ENCODE measurements around the gene STK32C. TPM values are rescaled to one million over a fixed set of nuclear protein-coding genes. Genes with fewer than 3 reads are reported as not detected.

Gene STK32C
- total and polyA plus RNA-seq, 10 of the 15 experiments (the other 5 are each of a cell fraction or from before 2014, with no cell fraction given), result 1.5 to 18.1 (median 6.4) TPM

GRCh38 chr10:132292287-132293200 is 15.2 kb downstream of the STK32C start:
- intact Hi-C loops (cut with micrococcal nuclease; ENCODE audit: unreplicated experiment), result no loop called here
- no peak for FAIRE-seq
- POLR2A ChIA-PET, result no interaction called here
- no peak overlapping the region for H2AFZ ChIP-seq (ENCODE audit: control insufficient read depth, low read depth, low read length)
- H3K9ac ChIP-seq (ENCODE audit: control insufficient read depth, insufficient read depth, low read length), result no peak overlapping the region
- H3K27ac ChIP-seq (ENCODE audit: control insufficient read depth, insufficient read depth), result no peak overlapping the region
- no peak overlapping the region for H3K4me3 ChIP-seq
- WGBS (ENCODE audit: insufficient coverage, insufficient replicate concordance, low lambda C conversion rate, missing lambda C conversion rate), result 60% methylated on average over 28 of the region's 30 CpGs
- no peak overlapping the region for H3K4me2 ChIP-seq (ENCODE audit: control insufficient read depth, insufficient read depth)
- no peak for ATAC-seq
- RAD21 ChIA-PET (ENCODE audit: unreplicated experiment), result no interaction called here
- SMC1A ChIA-PET (ENCODE audit: uncharacterized antibody, unreplicated experiment), result no interaction called here
- H3K27me3 ChIP-seq (replicated peaks in 1 of 2; ENCODE audit: control insufficient read depth in 2 of 2, insufficient read depth in 2 of 2, low read length in 1 of 2), result no peaks in the 10 kb centered on the region
- H3K9me3 ChIP-seq (replicated peaks; ENCODE audit: control insufficient read depth, insufficient read depth, low read length), result no peaks in the 10 kb centered on the region
- H3K79me2 ChIP-seq (ENCODE audit: control insufficient read depth, insufficient read depth, low read length), result no peaks in the 10 kb centered on the region
- no peaks in the 10 kb centered on the region for H3K4me1 ChIP-seq (ENCODE audit: control insufficient read depth, insufficient read depth, low read length)
- in situ Hi-C loops (cut with MboI), result no loop called here
- BruUV-seq (replicated peaks), result no TSS peak
- H4K20me1 ChIP-seq (ENCODE audit: control insufficient read depth, insufficient read depth), result no peaks in the 10 kb centered on the region
- TF ChIP-seq ZBED1 (IDR thresholded peaks at IDR 0.05; ENCODE audit: borderline replicate concordance), result no peak
- no peak for TF ChIP-seq MYB (IDR thresholded peaks at IDR 0.05; ENCODE audit: borderline replicate concordance, low read depth, low read length)
- TF ChIP-seq TCF3 (IDR thresholded peaks at IDR 0.05; ENCODE audit: borderline replicate concordance, insufficient read depth, low read depth, low read length), result 0 out of 2 replicates have a peak, but pooled peaks have one; percentile 19
- TF ChIP-seq SRF (IDR thresholded peaks at IDR 0.05; ENCODE audit: low read depth in 2 of 2, low read length in 2 of 2), result no peak
- H3K36me3 ChIP-seq (ENCODE audit: control insufficient read depth in 2 of 2, insufficient read depth in 2 of 2, low read length in 1 of 2), result no peaks in the 10 kb centered on the region
- CTCF ChIA-PET, result no interaction called here
- DNase-seq (ENCODE audit: low read depth, low spot score), result no peak

GRCh38 chr10:132291826-132292225 is 15.9 kb downstream of the STK32C start:
- Histone ChIP-seq H3K27me3 (replicated peaks in 1 of 2; ENCODE audit: control insufficient read depth in 2 of 2, insufficient read depth in 2 of 2, low read length in 1 of 2) (no peaks in the 10 kb centered on the region), H3K36me3 (ENCODE audit: control insufficient read depth in 2 of 2, insufficient read depth in 2 of 2, low read length in 1 of 2) (no peaks in the 10 kb centered on the region), H3K79me2 (ENCODE audit: control insufficient read depth, insufficient read depth, low read length) (no peaks in the 10 kb centered on the region), H3K4me1 (ENCODE audit: control insufficient read depth, insufficient read depth, low read length) (no peaks in the 10 kb centered on the region), H3K9me3 (replicated peaks; ENCODE audit: control insufficient read depth, insufficient read depth, low read length) (no peaks in the 10 kb centered on the region), H3K4me2 (ENCODE audit: control insufficient read depth, insufficient read depth) (no peak overlapping the region), H3K27ac (ENCODE audit: control insufficient read depth, insufficient read depth) (no peak overlapping the region), H3K9ac (ENCODE audit: control insufficient read depth, insufficient read depth, low read length) (no peak overlapping the region), H3K4me3 (no peak overlapping the region), H2AFZ (ENCODE audit: control insufficient read depth, low read depth, low read length) (no peak overlapping the region), H4K20me1 (ENCODE audit: control insufficient read depth, insufficient read depth) (no peaks in the 10 kb centered on the region)
- intact Hi-C loops (cut with micrococcal nuclease; ENCODE audit: unreplicated experiment) (no loop called here), in situ Hi-C loops (cut with MboI) (no loop called here)
- no peak for DNase-seq (ENCODE audit: low read depth, low spot score)
- CTCF ChIA-PET, result no interaction called here
- RAD21 ChIA-PET (ENCODE audit: unreplicated experiment), result no interaction called here
- POLR2A ChIA-PET, result no interaction called here
- no peak for ATAC-seq
- no TSS peak for BruUV-seq (replicated peaks)
- no peak for FAIRE-seq
- 36% methylated on average over 4 of the region's 5 CpGs for WGBS (ENCODE audit: insufficient coverage, insufficient replicate concordance, low lambda C conversion rate, missing lambda C conversion rate)
- SMC1A ChIA-PET (ENCODE audit: uncharacterized antibody, unreplicated experiment), result no interaction called here
- TF ChIP-seq PRDM15 (CRISPR knock-in tag; IDR thresholded peaks at IDR 0.05) (no peak), MXI1 (IDR thresholded peaks at IDR 0.05; ENCODE audit: low read depth, low read length) (no peak), SREBF2 (IDR thresholded peaks at IDR 0.05; ENCODE audit: low read length) (no peak), SREBF1 (IDR thresholded peaks at IDR 0.05; ENCODE audit: low read length) (no peak), FOS (IDR thresholded peaks at IDR 0.05; ENCODE audit: borderline replicate concordance, extremely low read depth, insufficient read length) (no peak)
- TF ChIP-seq, protein P1, sequence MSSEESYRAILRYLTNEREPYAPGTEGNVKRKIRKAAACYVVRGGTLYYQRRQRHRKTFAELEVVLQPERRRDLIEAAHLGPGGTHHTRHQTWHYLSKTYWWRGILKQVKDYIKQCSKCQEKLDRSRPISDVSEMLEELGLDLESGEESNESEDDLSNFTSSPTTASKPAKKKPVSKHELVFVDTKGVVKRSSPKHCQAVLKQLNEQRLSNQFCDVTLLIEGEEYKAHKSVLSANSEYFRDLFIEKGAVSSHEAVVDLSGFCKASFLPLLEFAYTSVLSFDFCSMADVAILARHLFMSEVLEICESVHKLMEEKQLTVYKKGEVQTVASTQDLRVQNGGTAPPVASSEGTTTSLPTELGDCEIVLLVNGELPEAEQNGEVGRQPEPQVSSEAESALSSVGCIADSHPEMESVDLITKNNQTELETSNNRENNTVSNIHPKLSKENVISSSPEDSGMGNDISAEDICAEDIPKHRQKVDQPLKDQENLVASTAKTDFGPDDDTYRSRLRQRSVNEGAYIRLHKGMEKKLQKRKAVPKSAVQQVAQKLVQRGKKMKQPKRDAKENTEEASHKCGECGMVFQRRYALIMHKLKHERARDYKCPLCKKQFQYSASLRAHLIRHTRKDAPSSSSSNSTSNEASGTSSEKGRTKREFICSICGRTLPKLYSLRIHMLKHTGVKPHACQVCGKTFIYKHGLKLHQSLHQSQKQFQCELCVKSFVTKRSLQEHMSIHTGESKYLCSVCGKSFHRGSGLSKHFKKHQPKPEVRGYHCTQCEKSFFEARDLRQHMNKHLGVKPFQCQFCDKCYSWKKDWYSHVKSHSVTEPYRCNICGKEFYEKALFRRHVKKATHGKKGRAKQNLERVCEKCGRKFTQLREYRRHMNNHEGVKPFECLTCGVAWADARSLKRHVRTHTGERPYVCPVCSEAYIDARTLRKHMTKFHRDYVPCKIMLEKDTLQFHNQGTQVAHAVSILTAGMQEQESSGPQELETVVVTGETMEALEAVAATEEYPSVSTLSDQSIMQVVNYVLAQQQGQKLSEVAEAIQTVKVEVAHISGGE (CRISPR knock-in tag; IDR thresholded peaks at IDR 0.05), result no peak

Measured in GM12878 (cell line).